ENCODE results near the gene THAP10. TPM values are rescaled to one million over a fixed set of nuclear protein-coding genes. Genes with fewer than 3 reads are reported as not detected.
A peak's percentile ranks its signal among the peaks of the same experiment; 100 is the strongest.

Gene THAP10
- total RNA-seq, 1 experiment from 2014 or later, result 4.0 TPM

DNA sequence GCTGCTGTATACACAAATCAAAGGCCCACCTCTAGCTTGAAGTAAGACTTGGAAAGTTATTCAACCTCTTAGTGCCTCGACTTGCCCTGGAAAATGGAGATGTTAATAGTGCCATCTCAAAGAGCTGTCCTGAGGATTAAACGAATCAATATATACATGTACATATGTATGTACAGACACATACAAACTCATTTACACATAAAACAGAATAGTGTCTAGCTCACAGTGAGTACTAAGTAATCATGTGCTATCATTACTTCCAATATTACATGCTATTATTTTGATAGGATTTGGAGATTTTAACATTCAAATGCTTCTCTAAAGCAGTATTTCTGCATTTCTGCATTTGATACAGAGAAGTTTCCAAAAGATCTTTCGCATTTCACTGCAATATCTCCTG lies 58.8 kb downstream of the THAP10 start:
- BruUV-seq (replicated peaks), result no TSS peak
- intact Hi-C loops (cut with micrococcal nuclease), result no loop called here
- Mint-ChIP-seq H3K9me3 (ENCODE audit: unreplicated experiment) (no peaks in the 10 kb centered on the region), H3K27me3 (ENCODE audit: insufficient read depth, unreplicated experiment) (no peaks in the 10 kb centered on the region), H3K36me3 (ENCODE audit: insufficient read depth, unreplicated experiment) (peaks cover 28% of the 10 kb centered on the region), H3K4me1 (ENCODE audit: insufficient read depth, unreplicated experiment) (peaks cover 19% of the 10 kb centered on the region), H3K27ac (ENCODE audit: low read depth, unreplicated experiment) (peak overlapping the region; percentile 70), H3K4me3 (ENCODE audit: unreplicated experiment) (no peak overlapping the region)
- no peak for DNase-seq (ENCODE audit: unreplicated experiment)
- ChIA-PET CTCF (interaction anchor here (0.6 to 1.1 kb wide), 5 partner anchors 8 to 616 kb away, joined by 3 to 4 read pairs (median 4); no protein-coding TSS in a partner anchor), POLR2A (no interaction called here)
- TF ChIP-seq, protein P1, sequence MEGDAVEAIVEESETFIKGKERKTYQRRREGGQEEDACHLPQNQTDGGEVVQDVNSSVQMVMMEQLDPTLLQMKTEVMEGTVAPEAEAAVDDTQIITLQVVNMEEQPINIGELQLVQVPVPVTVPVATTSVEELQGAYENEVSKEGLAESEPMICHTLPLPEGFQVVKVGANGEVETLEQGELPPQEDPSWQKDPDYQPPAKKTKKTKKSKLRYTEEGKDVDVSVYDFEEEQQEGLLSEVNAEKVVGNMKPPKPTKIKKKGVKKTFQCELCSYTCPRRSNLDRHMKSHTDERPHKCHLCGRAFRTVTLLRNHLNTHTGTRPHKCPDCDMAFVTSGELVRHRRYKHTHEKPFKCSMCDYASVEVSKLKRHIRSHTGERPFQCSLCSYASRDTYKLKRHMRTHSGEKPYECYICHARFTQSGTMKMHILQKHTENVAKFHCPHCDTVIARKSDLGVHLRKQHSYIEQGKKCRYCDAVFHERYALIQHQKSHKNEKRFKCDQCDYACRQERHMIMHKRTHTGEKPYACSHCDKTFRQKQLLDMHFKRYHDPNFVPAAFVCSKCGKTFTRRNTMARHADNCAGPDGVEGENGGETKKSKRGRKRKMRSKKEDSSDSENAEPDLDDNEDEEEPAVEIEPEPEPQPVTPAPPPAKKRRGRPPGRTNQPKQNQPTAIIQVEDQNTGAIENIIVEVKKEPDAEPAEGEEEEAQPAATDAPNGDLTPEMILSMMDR (IDR thresholded peaks at IDR 0.05; ENCODE audit: unreplicated experiment), result no peak

DNA sequence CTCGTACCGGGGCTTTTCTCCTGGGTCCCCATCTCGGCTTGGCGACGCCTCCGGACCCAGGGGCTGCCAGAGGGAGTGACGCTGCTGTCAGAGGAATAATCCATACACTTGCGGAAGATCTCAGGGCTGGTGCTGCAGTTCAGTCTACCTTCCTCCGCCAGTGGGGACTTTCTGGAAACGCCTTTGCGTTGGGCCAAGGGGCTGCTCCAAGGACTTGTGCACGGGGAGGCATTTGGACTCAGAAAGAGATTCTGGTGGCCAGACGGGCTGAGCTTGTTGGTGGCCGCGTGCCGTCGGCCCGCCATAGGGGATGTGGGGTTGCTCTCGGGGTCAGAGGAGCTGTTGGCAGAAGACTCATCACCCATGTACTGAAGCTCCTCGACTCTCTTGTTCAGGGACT lies 60.1 kb downstream of the THAP10 start:
- Mint-ChIP-seq H3K4me1 (ENCODE audit: insufficient read depth, unreplicated experiment) (peaks cover 19% of the 10 kb centered on the region), H3K4me3 (ENCODE audit: unreplicated experiment) (no peak overlapping the region), H3K36me3 (ENCODE audit: insufficient read depth, unreplicated experiment) (peaks cover 28% of the 10 kb centered on the region), H3K27me3 (ENCODE audit: insufficient read depth, unreplicated experiment) (no peaks in the 10 kb centered on the region), H3K9me3 (ENCODE audit: unreplicated experiment) (no peaks in the 10 kb centered on the region), H3K27ac (ENCODE audit: low read depth, unreplicated experiment) (no peak overlapping the region)
- CTCF ChIA-PET, result interaction anchor here (0.7 to 1.1 kb wide), 2 partner anchors 9 to 42 kb away, joined by 3 to 4 read pairs; no protein-coding TSS in a partner anchor
- intact Hi-C loops (cut with micrococcal nuclease), result no loop called here
- DNase-seq (ENCODE audit: unreplicated experiment), result no peak
- TF ChIP-seq, protein P1 (IDR thresholded peaks at IDR 0.05; ENCODE audit: unreplicated experiment), result no peak
- POLR2A ChIA-PET, result no interaction called here
- BruUV-seq (replicated peaks), result no TSS peak

Other genes starting within 250 kb of the THAP10 start
- 32.6 and 37.0 TPM in 2 replicates for gene UACA, start 128.9 kb downstream of the THAP10 start, total RNA-seq (2022)
- gene LARP6, start 38.3 kb downstream of the THAP10 start, total RNA-seq (2022), result 67.3 and 77.5 TPM in 2 replicates
- 6.9 and 8.4 TPM in 2 replicates for gene LRRC49, start 393 bp upstream of the THAP10 start, total RNA-seq (2022)
- 36.3 and 38.2 TPM in 2 replicates for gene THSD4, start 223.0 kb upstream of the THAP10 start, total RNA-seq (2022)

Data from MCF 10A (cell line).